ENCODE data around the gene CELA2B. TPM values are rescaled to one million over a fixed set of nuclear protein-coding genes. Genes with fewer than 3 reads are reported as not detected.
A peak's percentile ranks its signal among the peaks of the same experiment; 100 is the strongest.
"Not testable (repeated sequence)": the region's sequence is repeated elsewhere in the genome, so short reads cannot be mapped to it uniquely, and the experiment has no call there.

The CELA2B gene
- total and polyA plus RNA-seq, 11 donors, result not detected

- H3K36me3 ChIP-seq, result peaks cover 0 to 5% (median 0%) of the 10 kb centered on the region in 9 donors
- peaks cover 0 to 9% (median 0%) of the 10 kb centered on the region in 12 donors for H3K4me1 ChIP-seq
- TF ChIP-seq POLR2A (IDR thresholded peaks at IDR 0.05) (no peak), CTCF (IDR thresholded peaks at IDR 0.05) (no peak)
- H3K9me3 ChIP-seq, result no peaks in the 10 kb centered on the region
- intact Hi-C loops (cut with DNase I), result no loop called here
- H3K27me3 ChIP-seq, result no peaks in the 10 kb centered on the region
- no peak overlapping the region for H3K27ac ChIP-seq
- H3K4me3 ChIP-seq, result no peak overlapping the region
- WGBS, 4 donors, result 84 to 96% (median 91%) methylated on average over 2 of the region's 2 CpGs
- no peak for DNase-seq
- ATAC-seq, result no peak
Observed at GRCh38 chr1:15483971-15484370, 8.1 kb downstream of the CELA2B start.

DNA sequence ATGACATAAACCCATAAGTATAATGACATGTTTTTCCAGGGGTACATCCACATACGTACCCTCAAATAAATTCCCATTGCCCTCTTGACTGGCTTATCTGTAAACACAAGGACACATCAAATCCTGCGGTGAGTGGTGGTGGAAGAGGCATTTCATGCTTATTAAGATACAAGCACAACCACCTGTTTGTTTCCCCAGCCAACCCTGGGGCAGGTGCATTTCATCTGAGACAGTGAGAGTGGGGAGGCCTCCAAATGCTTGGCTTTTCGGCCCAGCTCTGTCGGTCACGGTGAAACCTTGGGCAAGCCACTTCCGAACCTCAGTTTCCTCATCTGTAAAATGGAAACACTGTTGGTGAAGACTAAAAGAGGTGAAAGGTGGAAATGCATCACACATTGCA, 8.5 kb downstream of the CELA2B start:
- intact Hi-C loops (cut with DNase I); DNase-seq; H3K4me3 ChIP-seq; ATAC-seq; H3K9me3 ChIP-seq; H3K27ac ChIP-seq; H3K36me3 ChIP-seq; H3K27me3 ChIP-seq: not testable (repeated sequence)
- 91 to 93% (median 92%) methylated on average over 6 of the region's 6 CpGs for WGBS, 4 donors
- peaks cover 0 to 13% (median 0%) of the 10 kb centered on the region in 12 donors for H3K4me1 ChIP-seq

DNA sequence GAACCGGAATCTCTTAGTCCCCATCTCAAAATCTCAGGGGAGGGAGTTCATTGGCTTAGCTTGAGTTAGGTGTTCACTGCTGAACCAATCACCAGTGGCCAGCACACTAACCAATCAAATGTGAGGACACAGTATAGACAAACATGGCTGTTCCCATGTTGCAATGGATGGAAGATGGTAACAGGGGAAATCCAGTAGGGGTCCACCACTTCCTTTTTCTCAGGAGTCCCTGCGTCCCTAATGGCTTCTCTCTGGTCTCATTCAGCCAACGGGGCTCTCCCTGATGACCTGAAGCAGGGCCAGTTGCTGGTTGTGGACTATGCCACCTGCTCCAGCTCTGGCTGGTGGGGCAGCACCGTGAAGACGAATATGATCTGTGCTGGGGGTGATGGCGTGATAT, 9.7 kb downstream of the CELA2B start:
- H3K4me3 ChIP-seq, result no peak overlapping the region
- 91 to 95% (median 94%) methylated on average over 6 of the region's 6 CpGs for WGBS, 4 donors
- no peak for TF ChIP-seq CTCF (IDR thresholded peaks at IDR 0.05)
- TF ChIP-seq POLR2A (IDR thresholded peaks at IDR 0.05), result no peak
- H3K27me3 ChIP-seq, result no peaks in the 10 kb centered on the region
- no peak overlapping the region for H3K27ac ChIP-seq
- peaks cover 0 to 5% (median 0%) of the 10 kb centered on the region in 9 donors for H3K36me3 ChIP-seq
- DNase-seq (no peak), ATAC-seq (no peak)
- H3K9me3 ChIP-seq, result peaks cover 0 to 7% (median 0%) of the 10 kb centered on the region in 12 donors
- peaks cover 0 to 16% (median 0%) of the 10 kb centered on the region in 12 donors for H3K4me1 ChIP-seq
- intact Hi-C loops (cut with DNase I), result no loop called here

DNA sequence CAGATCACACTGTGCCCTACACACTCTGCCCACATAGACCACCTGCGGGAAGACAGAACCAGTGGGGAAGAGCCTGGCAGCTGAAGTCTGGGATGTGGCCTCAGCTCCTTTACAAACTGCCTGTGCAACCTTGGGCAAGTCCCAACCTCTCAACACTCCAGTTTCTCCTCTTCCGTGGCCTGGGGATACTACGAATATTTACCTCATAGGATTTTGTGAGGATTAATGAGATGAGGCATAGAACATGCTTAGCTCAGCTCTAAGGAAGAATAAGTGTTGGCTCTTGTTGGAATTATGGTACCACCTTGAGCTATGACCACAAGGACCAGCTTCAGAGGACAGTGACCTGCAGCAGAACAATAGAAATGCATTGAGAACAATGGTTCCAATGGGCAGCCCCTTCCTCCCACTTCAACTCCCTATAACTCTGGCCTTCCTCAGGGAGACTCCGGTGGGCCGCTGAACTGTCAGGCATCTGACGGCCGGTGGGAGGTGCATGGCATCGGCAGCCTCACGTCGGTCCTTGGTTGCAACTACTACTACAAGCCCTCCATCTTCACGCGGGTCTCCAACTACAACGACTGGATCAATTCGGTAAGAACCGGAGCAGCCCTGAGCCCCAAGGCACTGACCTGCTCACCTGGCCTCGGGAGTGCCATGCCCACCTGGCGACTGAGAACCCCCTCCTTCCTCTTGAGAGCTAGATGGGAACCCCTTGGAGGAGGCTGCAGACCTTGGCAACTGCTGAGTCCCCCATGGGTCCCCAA, 11.1 kb downstream of the CELA2B start:
- ATAC-seq; intact Hi-C loops (cut with DNase I); H3K4me3 ChIP-seq; H3K27ac ChIP-seq; DNase-seq; H3K27me3 ChIP-seq; H3K36me3 ChIP-seq; H3K9me3 ChIP-seq: not testable (repeated sequence)
- 96 to 98% (median 97%) methylated on average over 17 of the region's 17 CpGs for WGBS, 4 donors
- H3K4me1 ChIP-seq, result peaks cover 0 to 18% (median 0%) of the 10 kb centered on the region in 12 donors

DNA sequence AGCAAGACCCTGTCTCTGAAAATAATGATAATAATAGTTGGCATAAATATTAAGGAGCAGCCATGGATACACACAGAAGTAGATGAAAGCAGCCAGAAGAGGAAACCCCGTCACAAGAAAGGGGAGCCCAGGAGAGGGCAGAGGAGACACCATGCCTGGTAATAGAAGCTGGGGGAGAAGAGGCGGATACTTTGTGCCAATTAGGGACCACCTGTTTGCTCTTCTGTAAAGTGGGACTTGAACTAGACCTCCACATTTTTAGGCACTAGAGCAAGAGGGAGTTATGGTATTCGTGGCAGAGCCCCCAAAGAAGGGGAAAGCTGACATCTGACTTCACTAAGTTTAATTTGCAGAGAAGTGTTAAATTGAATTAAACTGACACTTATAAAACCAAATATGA, 12.5 kb downstream of the CELA2B start:
- Histone ChIP-seq H3K27ac (peak overlapping the region in 1 of 12 donors; percentile 68), H3K9me3 (peaks cover 0 to 7% (median 0%) of the 10 kb centered on the region in 12 donors), H3K4me3 (no peak overlapping the region), H3K27me3 (no peaks in the 10 kb centered on the region), H3K4me1 (peaks cover 0 to 21% (median 2%) of the 10 kb centered on the region in 12 donors), H3K36me3 (peaks cover 0 to 19% (median 6%) of the 10 kb centered on the region in 9 donors)
- DNase-seq, result no peak
- ATAC-seq, result no peak
- 91 to 97% (median 94%) methylated on average over 3 of the region's 3 CpGs for WGBS, 4 donors
- intact Hi-C loops (cut with DNase I), result no loop called here
- TF ChIP-seq POLR2A (IDR thresholded peaks at IDR 0.05), result no peak
- no peak for TF ChIP-seq CTCF (IDR thresholded peaks at IDR 0.05)

All from heart left ventricle (tissue), 16 donors.